ENCODE data around the gene ATF6.

The ATF6 gene

GRCh38 chr1:161885759-161886158 is 119.6 kb downstream of the ATF6 start:
- Histone ChIP-seq H3K27me3 (ENCODE audit: insufficient read depth, poor library complexity, severe bottlenecking) (no peaks in the 10 kb centered on the region), H3K36me3 (ENCODE audit: low read depth) (no peaks in the 10 kb centered on the region), H3K27ac (ENCODE audit: poor library complexity, severe bottlenecking) (no peak overlapping the region), H3K4me3 (ENCODE audit: severe bottlenecking) (no peak overlapping the region), H3K4me1 (ENCODE audit: insufficient read depth, poor library complexity, severe bottlenecking) (peaks cover 13% of the 10 kb centered on the region), H3K9me3 (ENCODE audit: severe bottlenecking) (peaks cover 2% of the 10 kb centered on the region)
- no peak for TF ChIP-seq CTCF (IDR thresholded peaks at IDR 0.05; ENCODE audit: poor library complexity, severe bottlenecking)
- no peak for ATAC-seq (ENCODE audit: low read depth)
- DNase-seq (ENCODE audit: low spot score): no peak

GRCh38 chr1:161886589-161886988 is 120.5 kb downstream of the ATF6 start:
- TF ChIP-seq CTCF (IDR thresholded peaks at IDR 0.05; ENCODE audit: poor library complexity, severe bottlenecking): no peak
- DNase-seq (ENCODE audit: low spot score) (no peak), ATAC-seq (ENCODE audit: low read depth) (no peak)
- Histone ChIP-seq H3K27me3 (ENCODE audit: insufficient read depth, poor library complexity, severe bottlenecking) (no peaks in the 10 kb centered on the region), H3K36me3 (ENCODE audit: low read depth) (no peaks in the 10 kb centered on the region), H3K9me3 (ENCODE audit: severe bottlenecking) (peaks cover 2% of the 10 kb centered on the region), H3K4me3 (ENCODE audit: severe bottlenecking) (no peak overlapping the region), H3K4me1 (ENCODE audit: insufficient read depth, poor library complexity, severe bottlenecking) (peaks cover 13% of the 10 kb centered on the region), H3K27ac (ENCODE audit: poor library complexity, severe bottlenecking) (no peak overlapping the region)

- H3K4me1 ChIP-seq (ENCODE audit: insufficient read depth, poor library complexity, severe bottlenecking): peaks cover 13% of the 10 kb centered on the region
- no peak overlapping the region for H3K27ac ChIP-seq (ENCODE audit: poor library complexity, severe bottlenecking)
- TF ChIP-seq CTCF (IDR thresholded peaks at IDR 0.05; ENCODE audit: poor library complexity, severe bottlenecking): no peak
- no peak for DNase-seq (ENCODE audit: low spot score)
- H3K36me3 ChIP-seq (ENCODE audit: low read depth): no peaks in the 10 kb centered on the region
- H3K9me3 ChIP-seq (ENCODE audit: severe bottlenecking): peaks cover 2% of the 10 kb centered on the region
- H3K27me3 ChIP-seq (ENCODE audit: insufficient read depth, poor library complexity, severe bottlenecking): no peaks in the 10 kb centered on the region
- ATAC-seq (ENCODE audit: low read depth): no peak
- no peak overlapping the region for H3K4me3 ChIP-seq (ENCODE audit: severe bottlenecking)
Observed at GRCh38 chr1:161887730-161888287, 121.7 kb downstream of the ATF6 start.

- Histone ChIP-seq H3K27ac (ENCODE audit: poor library complexity, severe bottlenecking) (no peak overlapping the region), H3K9me3 (ENCODE audit: severe bottlenecking) (peaks cover 2% of the 10 kb centered on the region), H3K36me3 (ENCODE audit: low read depth) (no peaks in the 10 kb centered on the region), H3K27me3 (ENCODE audit: insufficient read depth, poor library complexity, severe bottlenecking) (no peaks in the 10 kb centered on the region), H3K4me1 (ENCODE audit: insufficient read depth, poor library complexity, severe bottlenecking) (no peaks in the 10 kb centered on the region), H3K4me3 (ENCODE audit: severe bottlenecking) (no peak overlapping the region)
- no peak for TF ChIP-seq CTCF (IDR thresholded peaks at IDR 0.05; ENCODE audit: poor library complexity, severe bottlenecking)
- DNase-seq (ENCODE audit: low spot score) (peak; percentile 43), ATAC-seq (ENCODE audit: low read depth) (no peak)
Observed at GRCh38 chr1:161890574-161890973, 124.5 kb downstream of the ATF6 start.

GRCh38 chr1:161899091-161899490 is 133.0 kb downstream of the ATF6 start:
- ATAC-seq (ENCODE audit: low read depth) (no peak), DNase-seq (ENCODE audit: low spot score) (no peak)
- Histone ChIP-seq H3K27ac (ENCODE audit: poor library complexity, severe bottlenecking) (no peak overlapping the region), H3K27me3 (ENCODE audit: insufficient read depth, poor library complexity, severe bottlenecking) (no peaks in the 10 kb centered on the region), H3K4me1 (ENCODE audit: insufficient read depth, poor library complexity, severe bottlenecking) (peaks cover 6% of the 10 kb centered on the region), H3K36me3 (ENCODE audit: low read depth) (no peaks in the 10 kb centered on the region), H3K4me3 (ENCODE audit: severe bottlenecking) (no peak overlapping the region), H3K9me3 (ENCODE audit: severe bottlenecking) (no peaks in the 10 kb centered on the region)
- TF ChIP-seq CTCF (IDR thresholded peaks at IDR 0.05; ENCODE audit: poor library complexity, severe bottlenecking): no peak

Data from RWPE2 (cell line).